ENCODE results near the gene PRICKLE2.

Gene PRICKLE2

GRCh38 chr3:64224826-64225610 lies at the start of gene PRICKLE2:
Gene PRICKLE2 (minus strand): TSS chr3:64225466. CDS start chr3:64198927, 26,539 bp downstream.
- no peak for DNase-seq

- no peak for DNase-seq
These were observed 47.6 kb upstream of the PRICKLE2 start for GRCh38 chr3:64272842-64273241.

GRCh38 chr3:64272271-64272670 lies 47.0 kb upstream of the PRICKLE2 start:
- DNase-seq: no peak

- DNase-seq: no peak
These were observed 46.4 kb upstream of the PRICKLE2 start for GRCh38 chr3:64271631-64272030.

GRCh38 chr3:64270866-64271260 lies 45.6 kb upstream of the PRICKLE2 start:
- DNase-seq: no peak

- DNase-seq: no peak
These were observed 45.0 kb upstream of the PRICKLE2 start for GRCh38 chr3:64270142-64270865.

- DNase-seq: no peak
These were observed 43.7 kb upstream of the PRICKLE2 start for GRCh38 chr3:64268926-64269325.

- no peak for DNase-seq
These were observed 42.7 kb upstream of the PRICKLE2 start for GRCh38 chr3:64267721-64268604.

- DNase-seq: no peak
These were observed 41.7 kb upstream of the PRICKLE2 start for GRCh38 chr3:64266983-64267382.

GRCh38 chr3:64266065-64266931 lies 41.0 kb upstream of the PRICKLE2 start:
- no peak for DNase-seq

GRCh38 chr3:64265646-64266045 lies 40.4 kb upstream of the PRICKLE2 start:
- DNase-seq: no peak

GRCh38 chr3:64264501-64265109 lies 39.3 kb upstream of the PRICKLE2 start:
- DNase-seq: no peak

- DNase-seq: no peak
These were observed 37.4 kb upstream of the PRICKLE2 start for GRCh38 chr3:64262574-64263114.

- no peak for DNase-seq
These were observed 35.2 kb upstream of the PRICKLE2 start for GRCh38 chr3:64260431-64260830.

- DNase-seq: no peak
These were observed 34.4 kb upstream of the PRICKLE2 start for GRCh38 chr3:64259636-64260035.

GRCh38 chr3:64257100-64257755 lies 32.0 kb upstream of the PRICKLE2 start:
- DNase-seq: no peak

GRCh38 chr3:64255741-64256340 lies 30.6 kb upstream of the PRICKLE2 start:
- no peak for DNase-seq

- no peak for DNase-seq
These were observed 29.2 kb upstream of the PRICKLE2 start for GRCh38 chr3:64254443-64254842.

- no peak for DNase-seq
These were observed 28.4 kb upstream of the PRICKLE2 start for GRCh38 chr3:64253689-64254088.

GRCh38 chr3:64251019-64251418 lies 25.8 kb upstream of the PRICKLE2 start:
- DNase-seq: no peak

Data from DMS153 (cell line).